Measurements from ENCODE around the gene PML.
A peak's percentile ranks its signal among the peaks of the same experiment; 100 is the strongest.
"Not testable (repeated sequence)": the region's sequence is repeated elsewhere in the genome, so short reads cannot be mapped to it uniquely, and the experiment has no call there.

Gene PML

DNA sequence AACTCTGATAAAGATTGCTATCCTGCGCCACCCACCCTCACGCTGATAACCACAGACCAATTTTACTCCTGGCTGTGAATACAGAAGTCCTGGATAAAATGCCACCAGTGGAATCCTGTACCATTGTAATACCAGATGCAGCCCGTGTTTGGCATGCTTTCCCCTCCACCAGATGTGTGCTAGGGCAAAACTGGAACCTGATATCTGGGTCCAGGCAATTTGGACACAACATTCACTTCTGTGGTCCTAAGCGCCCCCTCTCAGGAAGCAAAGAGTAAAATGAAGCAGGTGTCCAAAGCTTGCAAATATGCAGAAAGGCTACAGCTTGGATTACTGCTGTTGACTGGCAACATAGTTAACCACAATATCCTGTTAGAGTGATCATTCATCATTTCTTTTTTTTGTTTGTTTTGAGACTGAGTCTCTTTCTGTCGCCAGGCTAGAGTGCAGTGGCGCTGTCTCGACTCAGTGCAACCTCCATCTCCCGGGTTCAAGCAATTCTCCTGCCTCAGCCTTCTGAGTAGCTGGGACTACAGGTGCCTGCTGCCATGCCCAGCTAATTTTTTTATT lies 35.4 kb upstream of the PML start:
- DNase-seq = peak; percentile 5

DNA sequence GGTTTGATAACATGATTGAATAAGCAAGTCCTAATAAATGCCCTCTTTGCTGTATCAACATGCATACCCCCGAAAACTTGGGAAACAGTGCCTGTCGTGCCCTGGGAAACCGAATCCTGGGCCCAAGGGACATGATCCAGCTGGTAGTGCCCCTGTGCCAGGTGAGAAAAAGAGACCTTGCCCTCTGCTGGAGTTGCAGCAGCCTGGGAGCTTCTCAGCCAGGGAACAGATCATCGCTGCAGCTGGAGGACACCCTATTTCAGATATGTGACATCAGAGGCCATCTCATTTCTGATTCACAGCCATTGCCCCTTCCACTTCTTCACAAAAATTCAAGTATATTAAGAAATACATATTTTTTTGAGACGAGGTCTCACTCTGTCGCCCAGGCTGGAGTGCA lies 34.7 kb upstream of the PML start:
- DNase-seq = no peak

DNA sequence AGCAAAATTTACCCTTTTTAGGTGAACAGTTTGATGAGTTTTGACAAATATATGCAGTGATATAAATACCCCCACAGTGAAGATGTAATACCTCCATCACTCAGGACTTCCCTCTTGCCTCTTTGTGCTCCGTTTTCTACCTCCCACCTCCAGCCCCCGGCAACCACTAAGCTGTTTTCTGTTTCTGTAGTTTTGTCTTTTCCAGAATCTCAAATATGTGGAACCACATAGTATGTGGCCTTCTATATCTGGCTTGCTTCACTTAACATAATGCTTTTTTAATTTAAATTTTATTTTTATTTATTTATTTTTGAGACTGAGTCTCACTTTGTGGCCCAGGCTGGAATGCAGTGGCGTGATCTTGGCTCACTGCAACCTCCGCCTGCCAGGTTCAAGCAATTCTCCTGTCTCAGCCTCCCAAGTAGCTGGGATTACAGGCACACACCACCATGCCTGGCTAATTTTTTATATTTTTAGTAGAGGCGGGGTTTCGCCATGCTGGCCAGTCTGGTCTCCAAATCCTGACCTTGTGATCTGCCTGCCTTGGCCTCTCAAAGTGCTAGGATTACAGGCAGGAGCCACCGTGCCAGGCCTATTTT lies 33.9 kb upstream of the PML start:
- not testable (repeated sequence) for DNase-seq

DNA sequence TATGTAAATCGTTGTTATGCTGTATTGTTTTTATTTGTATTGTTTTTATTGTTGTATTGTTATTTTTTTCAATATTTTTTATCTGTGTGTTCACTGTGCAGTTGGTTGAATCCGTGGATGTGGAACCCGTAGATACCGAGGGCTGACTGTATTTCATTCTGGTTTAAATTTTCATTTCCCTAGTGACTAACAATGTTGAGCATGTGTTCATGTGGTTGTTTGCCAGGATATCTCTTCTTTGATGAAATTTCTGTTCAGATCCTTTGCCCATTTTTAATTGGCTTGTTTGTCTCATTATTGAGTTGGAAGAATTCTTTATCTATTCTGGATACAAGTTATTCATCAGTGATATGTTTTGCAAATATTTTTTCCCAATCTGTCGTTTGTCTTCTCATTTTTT lies 32.1 kb upstream of the PML start:
- DNase-seq = no peak

DNA sequence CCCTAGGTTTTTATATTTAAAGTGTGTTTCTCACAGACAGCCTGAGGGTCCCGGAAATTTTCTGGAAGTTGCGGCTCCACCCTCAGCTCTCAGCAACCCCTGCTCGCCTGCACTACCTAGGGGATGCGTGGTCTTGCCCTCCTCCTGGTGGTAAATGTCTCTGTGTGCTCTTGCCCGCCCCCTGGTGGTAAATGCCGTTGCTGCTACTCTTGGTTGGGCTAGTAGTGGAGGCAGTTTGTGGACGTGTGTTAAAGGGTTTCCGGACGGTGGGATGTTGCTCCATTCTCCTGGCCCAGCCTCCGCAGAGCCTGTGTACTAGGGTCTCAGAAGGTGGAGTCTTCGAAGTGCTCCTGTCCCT lies 29.8 kb upstream of the PML start:
- peak; percentile 34 for DNase-seq

DNA sequence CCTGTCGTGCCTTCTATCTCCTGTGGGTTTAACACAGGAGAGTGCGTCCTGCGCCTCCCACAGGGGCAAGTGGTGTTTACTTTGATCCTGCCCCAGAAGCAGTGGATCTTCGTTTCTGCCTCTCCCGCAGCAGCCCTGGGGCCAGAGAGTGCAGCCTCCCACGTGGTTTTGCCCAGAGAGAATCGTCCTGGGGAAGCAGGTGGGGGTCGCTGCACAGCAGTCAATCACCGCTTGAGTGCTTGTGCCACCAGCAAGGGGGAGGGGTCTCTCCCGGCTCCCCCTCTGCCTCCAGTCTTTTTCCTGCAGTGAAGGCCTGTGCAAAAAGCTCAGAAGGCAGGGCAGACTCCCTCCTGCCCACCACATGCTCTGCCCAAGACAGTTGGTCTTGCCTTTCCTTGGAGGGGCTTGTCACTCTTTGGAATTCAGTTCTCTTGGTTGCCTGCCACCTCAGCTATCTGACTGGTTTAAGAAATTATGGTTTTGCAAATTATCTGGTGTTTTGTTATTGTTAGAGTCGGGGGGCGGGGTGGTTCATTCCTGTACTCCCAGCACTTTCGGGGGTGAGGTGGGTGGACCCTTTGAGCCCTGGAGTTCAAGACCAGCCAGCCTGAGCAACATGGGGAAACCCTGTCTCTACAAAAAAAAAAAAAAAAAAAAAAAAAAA lies 29.3 kb upstream of the PML start:
- DNase-seq = no peak

DNA sequence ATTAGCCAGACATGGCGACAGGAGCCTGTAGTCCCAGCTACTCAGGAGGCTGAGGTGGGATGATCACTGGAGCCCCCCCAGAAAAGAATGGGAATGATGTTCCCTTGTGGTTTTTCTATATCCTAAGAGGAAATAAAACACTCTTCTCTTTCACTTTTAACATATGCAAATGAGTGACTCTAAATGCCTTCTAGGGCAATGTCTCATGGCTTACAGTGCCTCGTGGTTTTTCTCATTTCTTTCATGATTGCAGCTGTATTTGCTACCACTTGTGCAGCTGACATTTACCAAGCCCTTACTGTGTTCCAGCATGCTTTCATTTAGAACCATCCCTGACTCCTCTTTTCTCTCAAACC lies 28.8 kb upstream of the PML start:
- DNase-seq = peak; percentile 47

DNA sequence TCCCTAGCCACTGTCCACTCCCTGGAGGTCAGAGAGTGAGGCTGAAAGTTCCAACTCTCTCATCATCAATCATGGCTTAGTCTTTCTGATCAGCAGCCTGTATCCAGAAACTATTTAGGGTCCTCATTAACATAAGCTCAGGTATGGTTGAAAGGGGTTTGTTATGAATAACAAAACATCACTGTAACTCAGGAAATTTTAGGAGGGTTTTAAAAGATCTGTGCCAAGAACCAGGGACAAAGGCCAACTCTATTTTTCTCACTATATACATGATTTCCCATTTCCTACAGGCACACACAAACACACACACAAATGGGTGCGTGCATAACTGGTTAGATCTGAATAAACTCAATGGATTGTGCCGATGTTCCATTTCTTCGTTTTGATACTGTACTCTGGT lies 26.1 kb upstream of the PML start:
- no peak for DNase-seq

DNA sequence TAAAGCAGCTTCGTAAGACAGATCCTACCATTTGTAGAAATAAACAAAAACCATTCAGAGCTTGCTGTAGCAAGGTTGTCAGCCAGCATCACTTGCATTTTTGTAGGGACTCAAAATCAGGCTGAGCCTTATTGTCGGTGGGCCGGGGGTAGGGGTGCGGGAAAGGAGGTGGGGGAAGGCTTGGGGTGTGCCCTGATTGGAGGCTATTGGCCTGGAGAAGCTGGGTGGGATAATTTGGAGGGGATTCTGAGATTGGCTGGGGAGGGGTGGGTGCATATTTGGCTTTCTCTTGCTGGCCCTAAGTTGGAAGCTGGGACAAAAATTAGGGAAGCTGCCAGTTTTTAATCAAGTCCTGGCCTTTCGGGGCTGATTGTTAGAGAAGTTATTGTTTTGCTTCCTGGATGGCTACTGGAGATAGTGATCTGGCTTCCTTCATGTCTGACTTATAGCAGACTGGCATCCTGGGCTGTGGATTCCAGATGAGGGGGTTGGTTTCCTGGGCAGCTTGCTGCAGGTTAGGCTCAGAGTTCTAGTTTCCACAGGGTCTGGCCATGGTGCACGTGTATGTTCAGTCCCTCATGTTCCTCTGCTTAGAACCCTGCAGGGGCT lies 25.3 kb upstream of the PML start:
- no peak for DNase-seq

DNA sequence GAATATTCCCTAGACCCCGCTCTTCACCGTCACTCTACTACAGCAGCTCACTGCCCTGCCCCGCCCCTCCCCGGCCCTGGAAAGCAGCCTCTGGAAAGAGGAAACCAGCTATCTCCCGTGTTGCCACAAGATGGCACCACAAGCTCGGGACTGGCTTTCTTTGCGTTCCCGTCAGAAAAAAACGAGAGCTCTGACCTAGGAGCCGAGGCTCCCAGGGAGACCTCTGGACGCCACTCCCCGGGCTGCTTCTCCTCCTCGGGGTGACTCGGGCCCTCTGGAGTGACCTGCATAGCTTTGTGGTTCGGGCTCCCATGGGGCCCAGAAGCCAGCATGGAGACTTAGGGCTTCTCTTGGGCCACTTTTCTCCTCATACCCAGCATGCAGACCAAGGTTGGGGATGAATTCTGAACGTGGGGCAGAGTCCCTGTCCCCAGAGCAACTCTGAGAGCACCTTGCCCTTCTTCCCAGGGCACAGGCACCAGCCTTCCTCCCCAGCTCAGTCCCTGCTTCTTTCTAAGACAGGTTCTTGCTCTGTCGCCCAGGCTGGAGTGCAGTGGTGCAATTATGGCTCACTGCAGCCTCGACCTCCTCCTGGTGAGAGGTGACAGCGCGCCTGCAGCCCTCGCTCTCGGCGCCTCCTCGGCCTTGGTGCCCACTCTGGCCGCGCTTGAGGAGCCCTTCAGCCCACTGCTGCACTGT lies 21.4 kb upstream of the PML start:
- DNase-seq = peak; percentile 60

DNA sequence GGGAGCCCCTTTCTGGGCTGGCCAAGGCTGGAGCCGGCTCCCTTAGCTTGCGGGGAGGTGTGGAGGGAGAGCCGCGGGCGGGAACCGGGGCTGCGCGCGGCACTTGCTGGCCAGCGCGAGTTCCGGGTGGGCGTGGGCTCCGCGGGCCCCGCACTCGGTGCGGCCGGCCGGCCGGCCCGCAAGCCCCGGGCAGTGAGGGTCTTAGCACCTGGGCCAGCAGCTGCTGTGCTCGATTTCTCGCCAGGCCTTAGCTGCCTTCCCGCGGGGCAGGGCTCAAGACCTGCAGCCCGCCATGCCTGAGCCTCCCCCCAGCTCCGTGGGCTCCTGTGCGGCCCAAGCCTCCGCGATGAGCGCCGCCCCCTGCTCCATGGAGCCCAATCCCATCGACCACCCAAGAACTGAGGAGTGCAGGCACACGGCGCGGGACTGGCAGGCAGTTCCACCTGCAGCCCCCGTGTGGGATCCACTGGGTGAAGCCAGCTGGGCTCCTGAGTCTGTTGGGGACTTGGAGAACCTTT lies 20.8 kb upstream of the PML start:
- not testable (repeated sequence) for DNase-seq

DNA sequence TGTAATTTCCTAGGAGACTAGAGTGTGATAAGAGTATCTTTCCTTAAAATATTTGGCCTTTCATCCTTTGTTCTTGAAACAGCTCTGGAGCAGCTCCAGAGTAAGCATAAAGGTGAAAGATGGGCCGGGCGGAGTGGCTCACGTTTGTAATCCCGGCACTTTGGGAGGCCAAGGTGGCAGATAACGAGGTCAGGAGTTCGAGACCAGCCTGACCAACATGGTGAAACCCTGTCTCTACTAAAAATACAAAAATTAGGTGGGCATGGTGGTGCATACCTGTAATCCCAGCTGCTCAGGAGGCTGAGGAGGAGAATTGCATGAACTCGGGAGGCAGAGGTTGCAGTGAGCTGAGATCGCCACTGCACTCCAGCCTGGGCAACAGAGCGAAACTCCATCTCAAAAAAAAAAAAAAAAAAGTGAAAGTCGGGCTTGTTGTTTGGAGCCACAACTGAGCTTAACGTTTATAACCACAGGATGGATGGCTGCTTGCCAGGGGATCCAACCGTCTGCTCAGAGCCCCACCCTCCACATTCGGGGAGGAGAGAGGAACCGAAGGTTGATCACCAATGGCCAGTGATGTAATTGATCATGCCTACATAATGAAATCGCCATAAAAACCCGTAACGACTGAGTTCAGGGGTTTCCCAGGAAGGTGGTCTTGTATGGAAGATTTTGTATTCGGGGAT lies 18.9 kb upstream of the PML start:
- DNase-seq = not testable (repeated sequence)

DNA sequence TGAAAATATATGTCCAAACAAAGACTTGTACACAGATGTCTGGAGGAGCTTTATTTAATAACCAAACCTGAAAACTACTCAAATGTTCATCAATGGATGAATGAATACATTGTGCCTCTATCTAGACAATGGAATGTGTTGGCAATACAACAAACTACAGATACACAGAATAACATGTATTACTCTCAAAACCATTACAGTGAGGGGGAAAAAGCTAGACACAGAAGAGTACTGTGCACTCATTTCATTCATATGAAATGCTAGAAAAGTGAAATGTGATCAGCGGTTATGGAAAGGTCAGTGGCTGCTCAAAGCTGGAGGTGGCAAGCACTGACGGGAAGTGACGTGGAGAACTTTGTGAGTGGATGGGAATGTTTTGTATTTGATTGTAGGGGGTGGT lies 15.6 kb upstream of the PML start:
- no peak for DNase-seq

DNA sequence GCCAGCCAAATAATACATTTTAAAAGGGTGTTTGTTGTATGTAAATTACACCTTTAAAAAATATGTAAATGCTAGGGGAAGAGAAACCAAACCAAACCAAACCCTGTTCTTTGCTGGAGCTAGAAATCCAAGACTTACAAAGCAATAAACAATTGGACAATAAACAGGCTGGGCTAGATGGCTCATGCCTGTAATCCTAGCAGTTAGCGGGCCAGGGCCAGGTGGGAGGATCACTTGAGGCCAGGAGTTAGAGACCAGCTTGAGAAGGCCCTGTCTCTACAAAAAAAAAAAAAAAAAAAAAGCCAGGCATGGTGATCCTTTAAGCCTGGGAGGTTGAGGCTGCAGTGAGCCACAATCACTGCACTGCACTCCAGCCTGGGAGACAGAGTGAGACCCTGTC lies 14.9 kb upstream of the PML start:
- no peak for DNase-seq

DNA sequence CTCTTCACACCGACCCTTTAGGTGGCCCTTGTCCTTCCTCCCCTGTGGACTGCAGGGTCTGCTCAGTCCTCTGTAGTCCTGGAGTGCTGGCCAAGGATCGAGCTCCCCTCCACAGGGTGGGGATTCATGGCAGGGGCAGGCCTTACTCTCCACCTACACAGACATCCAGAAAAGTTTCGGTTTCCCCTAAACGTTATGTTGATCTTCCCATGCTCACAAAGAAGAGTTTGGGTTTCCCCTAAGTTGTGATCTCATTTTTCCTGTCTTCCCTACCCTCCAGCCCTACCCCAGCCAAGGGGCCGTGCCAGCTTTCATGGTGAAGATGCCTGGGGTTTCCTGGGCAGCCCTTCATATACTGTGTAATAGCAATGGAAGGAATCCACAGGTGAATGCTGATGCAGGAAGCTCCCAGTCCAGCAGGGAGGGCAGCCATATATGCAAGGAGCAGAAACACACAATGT lies 12.7 kb upstream of the PML start:
- no peak for DNase-seq

DNA sequence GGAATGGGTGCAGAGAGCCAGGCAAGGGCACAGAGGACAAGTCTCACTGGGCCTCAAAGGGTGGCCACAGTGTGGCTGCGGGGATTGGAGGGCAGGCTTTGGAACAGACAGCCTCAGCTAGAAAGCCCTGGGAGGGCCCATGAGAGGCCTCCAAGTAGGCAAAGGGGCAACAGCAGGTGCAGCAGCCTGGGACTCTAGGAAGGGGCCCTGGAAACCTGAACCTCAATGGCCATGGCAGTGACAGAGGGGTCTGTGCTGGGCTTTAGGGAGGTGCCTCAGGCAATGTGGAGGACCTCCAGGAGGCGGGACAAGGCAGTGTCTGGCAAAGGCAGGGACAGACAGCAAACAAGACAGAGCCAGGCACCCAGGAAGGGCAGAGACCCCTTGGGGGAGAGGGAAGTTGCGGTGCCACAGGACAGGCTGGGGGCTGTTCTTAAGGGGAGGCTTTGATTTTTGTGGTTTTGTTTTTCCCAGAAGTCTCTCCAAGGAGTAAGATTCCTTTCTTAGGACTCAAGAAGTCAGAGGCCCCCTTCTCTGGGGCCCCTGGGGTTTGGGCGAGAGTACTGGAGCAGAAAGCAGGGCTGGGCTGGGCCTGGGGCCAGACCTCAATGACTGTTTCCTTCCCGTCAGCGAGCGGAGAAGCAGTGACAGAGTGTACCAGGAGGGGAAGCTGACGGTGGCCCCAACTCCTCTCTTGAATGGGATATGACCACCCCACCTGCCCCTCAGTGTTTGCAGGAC lies 12.1 kb upstream of the PML start:
- no peak for DNase-seq

DNA sequence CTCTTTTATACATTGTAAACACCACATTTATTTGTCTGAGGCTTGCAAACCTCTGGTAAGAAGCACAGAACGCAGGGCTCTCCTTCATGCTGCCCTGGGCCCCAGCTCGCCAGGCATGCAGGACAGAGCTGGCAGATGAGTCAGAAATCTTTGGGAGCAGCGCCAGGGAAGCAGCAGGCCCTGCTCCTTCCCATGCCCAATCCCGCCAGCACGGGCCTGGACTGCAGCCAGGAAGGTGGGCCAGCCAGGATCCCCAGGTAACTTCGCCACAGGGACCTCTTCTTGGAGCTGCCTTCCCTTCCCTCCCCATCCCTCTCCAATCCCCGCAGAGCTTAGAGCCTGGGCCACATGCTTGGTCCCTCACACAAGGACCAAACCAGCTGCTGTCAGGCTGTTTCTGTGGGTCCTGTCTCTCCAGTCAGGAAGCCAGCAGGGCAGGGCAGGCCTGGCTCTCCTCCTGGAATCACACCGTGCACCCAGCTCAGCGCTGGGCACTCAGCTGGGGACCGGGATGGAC lies 11.2 kb upstream of the PML start:
- no peak for DNase-seq

DNA sequence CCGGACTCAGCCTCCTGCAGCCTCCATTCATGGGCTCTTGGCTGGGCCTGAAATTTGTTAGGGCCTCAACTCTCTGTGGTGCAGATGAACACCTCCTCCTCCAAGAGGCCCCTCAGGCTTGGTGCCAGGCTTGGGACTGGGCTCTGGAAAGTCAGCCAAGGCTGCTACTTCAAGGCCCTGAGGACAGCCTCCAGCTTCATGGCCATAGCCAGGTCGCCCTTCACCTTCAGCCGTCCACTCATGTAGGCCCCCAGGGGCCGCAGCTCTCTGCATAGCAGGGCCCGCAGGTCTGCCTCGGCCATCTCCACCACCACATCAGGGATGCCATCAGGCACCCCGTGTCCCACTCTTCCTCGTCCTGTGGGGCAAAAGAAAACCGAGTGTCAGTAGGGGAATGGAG lies 10.7 kb upstream of the PML start:
- no peak for DNase-seq

DNA sequence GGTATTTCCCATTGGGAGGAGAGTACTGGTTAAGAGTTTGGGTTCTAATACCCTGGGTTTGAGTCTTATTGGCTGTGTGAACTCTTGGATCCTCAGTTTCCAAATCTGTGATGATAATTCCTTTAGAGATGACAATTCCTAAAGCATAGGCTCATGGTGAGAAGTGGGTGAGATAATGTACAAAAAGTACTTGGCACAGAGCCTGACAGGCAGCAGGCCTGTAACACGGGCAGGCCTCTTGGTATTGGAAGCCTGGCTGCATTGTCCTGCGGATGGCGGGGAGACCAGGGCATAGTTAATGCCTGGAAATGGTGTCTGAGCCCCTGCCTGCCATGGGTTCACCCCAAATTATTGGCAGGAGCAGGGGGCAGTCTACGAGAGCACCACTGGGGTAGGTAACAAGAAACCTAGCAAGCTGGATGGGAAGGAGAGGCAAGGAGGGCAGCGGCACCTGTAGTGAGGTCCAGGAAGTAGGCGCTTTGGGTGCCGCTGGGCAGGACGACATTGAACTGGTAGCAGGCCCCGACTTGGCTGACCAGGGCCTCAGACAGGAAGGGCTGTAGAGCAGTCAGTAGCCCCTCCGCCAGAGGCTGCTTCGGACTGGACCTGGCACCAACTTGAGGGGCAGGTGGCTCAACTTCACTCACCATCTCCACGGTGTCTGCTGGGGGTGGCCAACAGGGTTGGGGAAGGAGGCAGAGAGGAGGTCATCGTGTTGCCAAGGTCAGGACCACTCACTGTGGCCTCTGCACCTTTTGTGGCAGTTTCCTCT lies 10.1 kb upstream of the PML start:
- no peak for DNase-seq

DNA sequence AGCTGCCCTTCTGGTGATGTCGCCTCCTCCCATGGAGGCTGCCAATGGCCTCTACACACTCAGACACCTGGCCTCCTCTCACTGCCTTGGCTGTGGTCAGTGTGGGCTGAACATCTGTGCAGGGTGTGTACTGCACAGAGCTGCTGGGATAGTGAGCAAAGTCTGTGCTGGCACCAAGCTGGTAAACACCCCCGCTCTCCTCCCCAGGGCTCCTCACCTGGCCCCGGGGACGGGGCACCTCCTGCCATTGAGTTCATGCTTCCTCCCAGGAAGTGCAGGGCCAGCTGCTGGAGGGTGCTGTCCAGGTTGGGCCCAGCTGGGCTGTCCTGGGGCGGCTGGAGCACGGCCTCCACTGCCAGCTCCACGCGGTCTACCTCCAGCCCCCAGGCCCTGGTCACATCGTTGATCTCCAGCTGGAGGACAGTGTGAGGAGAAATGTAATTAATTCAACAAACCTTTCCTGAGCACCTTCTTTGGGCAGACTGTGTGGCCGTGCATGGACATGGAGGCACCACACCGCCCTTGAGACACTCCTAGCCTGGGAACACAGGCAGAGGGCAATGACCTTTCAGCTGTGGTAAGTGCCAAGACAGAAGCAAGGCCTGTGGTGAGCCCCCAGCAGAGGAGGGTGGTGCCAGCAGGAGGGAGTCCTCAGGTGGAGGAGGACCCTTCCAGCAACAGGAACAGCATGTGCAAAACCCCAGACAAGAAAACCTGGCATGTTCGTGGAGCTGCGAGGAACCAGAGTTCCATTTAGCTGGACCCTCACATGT lies 9.2 kb upstream of the PML start:
- DNase-seq = no peak
